DMS53 treated with DMSO at 0.1 percent for 48 hours (cell line): ENCODE results near the gene WHRN.
A peak's percentile ranks its signal among the peaks of the same experiment; 100 is the strongest.

Source experiments
- DNase-seq: peaks from one replicate; lab custom pipeline; 2025; ENCODE audit not compliant: unreplicated experiment; lab: John Stamatoyannopoulos, UW

Gene WHRN

DNA sequence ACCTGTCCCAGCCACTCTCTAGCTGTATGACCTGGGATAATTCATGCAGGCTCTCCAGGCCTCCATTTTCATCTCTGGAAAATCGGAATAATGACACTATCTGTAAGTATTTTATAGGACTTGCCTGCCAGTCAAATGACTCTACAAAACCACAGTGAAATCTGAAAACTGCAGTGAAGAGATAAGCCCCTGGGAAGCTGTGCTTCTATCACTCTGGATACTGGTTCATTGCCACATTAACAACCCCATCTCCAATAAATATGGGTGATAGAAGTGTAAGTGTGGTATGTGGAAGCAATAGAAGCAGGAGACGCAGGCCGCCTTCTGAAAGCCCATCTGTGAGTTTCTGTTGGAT lies 31.8 kb downstream of the WHRN start:
- no peak for DNase-seq

DNA sequence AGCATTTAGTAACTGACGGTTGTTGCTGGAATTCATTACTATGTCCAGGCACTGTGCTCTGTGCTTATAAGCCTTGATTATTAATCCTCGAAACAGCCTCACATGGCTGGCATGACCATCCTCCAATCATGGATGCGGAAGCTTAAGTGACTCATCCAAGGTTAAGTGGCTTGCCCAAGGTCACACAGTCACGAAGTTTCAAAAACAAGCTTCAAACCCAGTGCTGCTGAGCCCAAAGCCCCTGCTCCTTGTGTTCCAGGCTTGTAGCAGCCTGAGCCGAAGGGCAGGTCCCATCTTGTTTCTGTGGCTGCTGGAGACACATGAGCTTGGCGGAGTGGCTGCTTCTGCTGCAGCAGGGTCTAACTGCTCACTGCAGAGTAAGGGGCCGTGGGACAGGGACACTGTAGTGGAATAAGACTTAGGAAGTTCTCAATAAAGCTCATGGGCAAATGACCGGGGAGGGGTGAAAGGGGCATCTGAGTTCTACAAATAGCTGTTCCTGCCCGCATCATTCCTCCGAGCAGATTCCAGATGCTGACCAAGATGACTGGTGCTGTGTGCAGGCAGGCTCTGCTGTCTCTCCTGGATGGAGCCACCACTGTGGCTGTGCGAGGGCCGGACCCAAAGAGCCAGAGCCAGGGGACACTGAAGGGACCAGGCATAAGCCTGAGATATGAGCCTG lies 32.4 kb downstream of the WHRN start:
- DNase-seq: no peak

DNA sequence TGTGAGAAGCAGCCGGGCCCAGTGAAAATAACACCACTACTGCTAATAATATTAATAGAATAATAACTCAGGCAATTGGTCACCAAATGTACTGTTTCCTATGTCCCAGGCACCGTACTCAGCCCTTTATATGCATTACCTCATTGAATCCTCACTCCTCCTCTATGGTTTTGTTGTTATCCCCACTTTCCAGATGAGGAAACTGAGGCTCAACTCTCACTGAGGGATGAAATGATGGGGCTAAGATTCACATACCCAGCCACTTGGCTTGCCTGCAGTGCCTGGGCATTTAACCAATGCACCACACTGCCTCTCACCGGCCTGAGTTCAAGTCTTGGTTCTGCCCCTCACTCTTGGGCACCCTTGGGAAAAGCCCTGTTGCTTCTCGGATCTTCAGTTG lies 34.1 kb downstream of the WHRN start:
- DNase-seq: no peak

DNA sequence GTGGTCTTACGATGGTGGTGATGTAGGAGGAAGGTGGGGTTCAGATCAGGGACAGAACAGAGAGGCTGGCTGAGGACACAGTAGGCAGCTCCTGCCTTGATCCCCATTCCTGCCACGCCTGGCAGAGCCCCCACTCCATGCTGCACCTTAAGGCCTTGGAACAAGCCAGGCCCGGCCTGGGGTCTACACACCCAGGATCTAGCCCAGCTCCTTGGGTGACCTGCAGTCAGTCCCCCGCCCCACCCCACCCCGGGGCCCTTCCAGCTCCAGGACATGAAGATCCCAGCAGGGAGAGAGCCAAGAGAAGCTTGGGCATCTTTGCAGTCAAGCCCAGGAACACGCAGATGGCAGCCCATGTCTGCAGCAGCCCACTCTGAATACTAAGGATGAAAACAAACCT lies 34.7 kb downstream of the WHRN start:
- no peak for DNase-seq

DNA sequence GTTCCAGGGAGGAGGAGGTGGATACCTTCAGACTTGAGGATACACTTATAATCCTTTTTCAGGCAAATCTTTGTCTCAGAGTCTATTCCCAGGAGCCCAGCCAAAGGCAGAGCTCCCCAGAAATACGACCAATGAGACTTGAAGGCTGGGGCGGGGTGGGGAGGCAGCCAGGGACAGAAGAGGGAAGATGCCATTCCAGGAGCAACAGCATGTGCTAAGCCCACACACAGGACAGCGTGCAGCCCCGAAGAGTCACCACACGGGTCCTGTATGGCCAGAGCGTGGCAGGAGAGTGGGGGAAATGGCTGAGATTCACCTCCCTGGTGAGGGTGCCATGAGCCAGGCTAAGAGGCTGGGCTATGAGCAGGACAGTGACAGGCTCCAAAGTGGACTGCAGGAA lies 35.2 kb downstream of the WHRN start:
- no peak for DNase-seq

DNA sequence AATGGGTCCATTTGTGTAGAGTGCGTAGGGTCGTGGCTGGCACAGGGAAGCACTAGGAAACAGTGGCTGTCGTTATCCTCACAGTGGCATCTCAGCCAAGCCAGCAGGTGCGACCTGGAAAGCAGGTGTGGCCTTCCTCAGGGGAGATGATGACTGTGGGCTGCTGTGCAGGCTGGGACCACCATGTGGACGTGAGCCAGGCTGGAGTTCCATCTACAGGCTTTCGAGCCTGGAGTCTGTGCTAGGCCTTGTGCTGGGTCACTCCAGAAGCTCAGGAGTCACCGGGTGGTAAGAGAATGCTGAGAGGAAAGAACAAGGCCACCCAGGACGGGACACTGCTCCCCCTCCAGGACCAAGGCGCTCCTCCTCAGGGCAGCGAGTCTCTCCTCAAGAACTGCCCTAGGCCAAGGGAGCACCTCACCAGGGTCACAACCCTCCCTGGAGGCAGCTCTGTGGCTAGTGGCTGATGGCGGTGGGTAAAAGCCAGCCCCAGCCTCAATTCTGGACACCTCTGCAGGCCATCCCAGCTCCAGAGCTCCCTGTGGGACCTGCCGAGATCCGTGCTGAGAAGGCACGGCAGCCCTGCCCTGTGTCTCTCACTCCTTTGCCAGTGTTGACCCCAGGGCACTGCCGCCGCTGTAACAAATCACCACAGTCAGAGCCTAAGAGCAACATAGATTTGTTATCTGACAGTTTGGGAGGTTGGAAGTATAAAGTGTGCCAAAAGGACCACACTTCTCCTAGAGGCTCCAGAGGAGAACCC lies 36.0 kb downstream of the WHRN start:
- no peak for DNase-seq

DNA sequence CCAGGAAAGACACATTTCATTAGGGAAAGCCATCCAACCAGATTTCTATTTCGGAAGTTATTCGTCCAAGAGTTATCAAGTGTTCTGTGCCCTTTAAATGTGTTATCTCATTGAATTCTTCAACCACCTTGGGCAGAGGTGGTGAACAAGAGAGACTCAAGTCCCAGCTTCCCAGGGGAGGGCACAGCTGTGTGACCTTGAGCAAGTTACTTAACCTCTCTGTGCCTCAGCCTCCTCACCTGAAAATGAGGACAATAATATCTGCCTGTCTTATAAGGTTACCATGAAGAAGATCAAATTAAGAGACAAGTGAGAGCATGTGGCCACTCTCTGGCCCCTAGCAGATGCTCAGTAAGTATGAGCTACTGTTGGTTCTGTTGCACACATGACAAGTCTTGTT lies 37.4 kb downstream of the WHRN start:
- DNase-seq: no peak

DNA sequence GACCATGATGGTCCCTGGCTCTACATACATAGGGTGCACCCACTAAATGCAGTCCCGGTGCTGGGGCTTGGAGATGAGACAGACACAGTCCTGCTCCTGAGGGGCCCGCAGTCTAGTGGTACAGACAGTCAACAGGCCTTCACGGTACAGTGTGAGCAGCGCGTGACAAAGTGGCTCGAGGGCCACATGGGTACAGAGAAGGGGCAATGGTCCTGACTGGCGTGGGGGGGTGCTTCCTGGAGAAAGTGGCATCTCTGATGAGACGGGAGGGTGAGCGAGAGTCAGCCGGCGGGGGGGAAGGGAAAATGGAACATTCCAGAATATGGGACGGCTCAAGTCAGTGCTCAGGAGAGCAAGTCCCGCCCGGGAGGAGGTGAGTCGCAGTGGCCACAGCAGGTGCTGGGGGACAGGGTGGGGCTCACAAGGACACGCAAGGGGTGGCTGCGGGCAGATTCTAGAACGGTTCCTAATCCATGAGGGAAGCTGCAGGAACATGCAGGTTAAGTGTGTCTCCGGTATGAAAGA lies 38.0 kb downstream of the WHRN start:
- DNase-seq: no peak

DNA sequence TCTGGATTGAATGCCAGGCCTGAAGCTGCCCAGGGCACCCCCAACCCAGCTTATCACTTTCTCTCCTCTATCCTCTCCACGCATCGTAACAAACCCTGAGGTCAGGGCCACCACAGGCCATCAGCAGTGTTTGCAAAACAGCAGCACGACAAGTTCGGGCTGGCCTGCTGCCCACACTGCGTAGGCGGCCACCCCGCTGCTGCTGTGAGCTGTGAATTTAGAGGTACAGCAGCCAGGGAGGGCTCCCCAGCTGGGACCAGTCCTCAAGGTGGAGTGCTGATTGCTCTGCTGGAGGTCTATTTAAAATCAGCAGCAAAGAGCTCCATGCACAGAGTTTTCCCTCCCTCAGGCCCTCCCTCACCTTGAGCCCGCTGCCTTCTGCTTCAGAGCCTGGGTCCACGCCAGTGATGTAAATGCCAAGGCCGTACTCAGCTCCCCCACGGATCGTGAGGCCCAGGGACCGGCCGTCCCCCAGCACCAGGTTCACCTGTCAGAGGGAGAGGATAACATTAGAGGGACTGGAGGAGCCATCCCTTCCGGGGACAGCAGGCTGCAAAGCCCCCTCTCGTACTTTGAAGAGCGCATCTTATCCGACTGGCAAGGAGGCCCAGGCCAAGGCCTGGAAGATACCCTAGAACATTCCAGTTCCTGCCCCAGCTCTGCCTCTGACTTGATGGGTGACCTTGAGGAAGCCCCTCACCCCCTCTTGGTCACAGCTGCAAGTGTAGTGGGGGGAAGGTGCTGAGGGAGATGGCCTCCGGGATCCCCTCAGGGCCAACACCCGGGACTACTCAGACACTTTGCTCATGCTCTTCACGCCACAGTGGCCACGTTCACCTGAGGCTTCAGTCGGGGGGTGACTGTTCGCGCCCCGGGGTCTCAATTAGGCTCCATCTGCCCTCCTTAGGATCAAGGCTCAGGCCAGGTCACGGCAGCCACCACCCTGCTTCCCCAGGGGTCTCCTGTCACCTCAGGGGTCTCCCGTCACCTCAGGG lies 39.1 kb downstream of the WHRN start:
- DNase-seq: no peak

DNA sequence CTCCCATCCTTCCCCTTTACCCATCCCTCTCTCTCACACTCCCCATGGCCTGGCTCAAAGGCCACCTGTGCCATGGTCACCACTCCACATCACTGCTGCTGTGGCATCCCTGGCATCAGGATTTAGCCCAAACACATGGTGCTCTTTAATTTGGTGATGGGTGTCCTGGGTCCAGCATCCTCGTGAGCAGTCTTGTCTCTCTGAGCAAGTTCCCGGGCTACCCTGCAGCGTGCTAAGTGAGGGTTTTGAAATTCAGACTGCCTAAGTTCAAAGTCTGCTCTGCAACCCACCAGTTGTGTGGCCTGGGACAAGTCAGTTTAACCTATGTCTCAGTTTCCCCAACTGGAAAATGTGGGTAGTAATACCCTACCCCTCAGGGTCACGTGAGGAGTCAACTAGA lies 39.9 kb downstream of the WHRN start:
- DNase-seq: no peak

DNA sequence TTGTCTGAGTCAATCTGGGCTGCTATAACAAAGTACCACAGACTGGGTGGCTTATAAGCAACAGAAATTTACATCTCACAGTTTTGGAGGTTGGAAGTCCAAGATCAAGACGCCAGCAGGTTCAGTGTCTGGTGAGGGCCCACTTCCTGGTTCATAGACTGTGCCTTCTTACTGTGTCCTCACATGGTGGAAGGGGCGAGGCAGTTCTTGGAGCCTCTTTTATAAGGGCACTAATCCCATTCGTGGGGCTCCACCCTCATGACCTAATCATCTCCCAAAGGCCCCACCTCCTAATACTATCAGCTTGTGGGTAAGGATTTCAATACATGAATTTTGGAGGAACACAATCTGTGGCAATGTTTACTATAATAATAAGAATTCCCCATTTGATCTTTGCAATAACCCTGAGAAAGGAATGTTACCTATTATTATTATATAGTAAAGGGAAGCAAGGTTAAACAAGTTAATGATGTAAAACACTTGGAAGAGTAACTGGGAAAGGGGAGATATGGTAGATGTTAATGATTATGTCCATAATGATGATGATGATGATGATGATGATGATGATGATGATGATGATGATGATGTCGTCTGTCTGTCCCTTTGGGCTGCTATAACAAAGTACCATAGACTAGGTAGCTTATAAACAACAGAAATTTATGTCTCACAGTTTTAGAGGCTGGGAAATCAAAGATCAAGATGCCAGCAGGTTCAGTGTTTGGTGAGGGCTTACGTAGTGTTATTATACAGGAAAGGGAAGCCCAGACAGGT lies 40.8 kb downstream of the WHRN start:
- DNase-seq: no peak

DNA sequence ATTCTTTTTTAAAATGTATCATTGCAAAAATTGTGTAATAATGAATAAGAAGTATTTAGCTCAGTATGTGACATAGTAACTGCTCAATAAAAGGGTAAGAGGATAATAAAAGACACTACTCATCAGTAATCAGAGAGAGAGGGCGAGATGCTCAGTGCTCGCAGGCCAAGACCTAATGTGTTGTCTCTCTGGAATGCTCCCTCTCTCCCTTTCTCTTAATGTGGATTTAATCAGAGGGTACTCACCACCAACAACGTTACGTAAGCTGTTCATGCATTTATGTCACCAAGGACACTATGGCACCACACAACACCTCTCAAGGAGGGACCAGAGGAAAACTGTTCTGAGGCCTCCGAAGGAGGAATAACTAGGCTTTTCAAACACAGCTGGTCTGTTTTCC lies 42.5 kb downstream of the WHRN start:
- no peak for DNase-seq

DNA sequence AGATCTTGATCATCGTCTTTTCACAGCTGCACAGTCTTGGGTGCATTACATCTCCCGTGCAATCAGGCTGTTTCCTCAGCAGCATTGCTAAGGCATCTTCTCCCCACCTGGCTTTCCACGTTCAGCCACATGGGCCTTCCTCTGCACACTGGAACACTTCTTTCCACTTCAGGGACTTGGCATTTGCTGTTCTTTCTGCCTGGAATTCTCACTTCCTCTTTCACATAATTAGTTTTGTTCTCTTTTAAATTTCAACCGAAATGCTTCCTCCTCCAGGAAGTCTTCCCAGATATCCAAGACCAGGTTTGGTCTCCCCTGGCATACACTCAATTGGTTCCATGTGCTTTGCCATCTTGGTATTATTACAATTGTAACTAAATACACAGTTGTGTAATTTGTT lies 43.8 kb downstream of the WHRN start:
- no peak for DNase-seq

DNA sequence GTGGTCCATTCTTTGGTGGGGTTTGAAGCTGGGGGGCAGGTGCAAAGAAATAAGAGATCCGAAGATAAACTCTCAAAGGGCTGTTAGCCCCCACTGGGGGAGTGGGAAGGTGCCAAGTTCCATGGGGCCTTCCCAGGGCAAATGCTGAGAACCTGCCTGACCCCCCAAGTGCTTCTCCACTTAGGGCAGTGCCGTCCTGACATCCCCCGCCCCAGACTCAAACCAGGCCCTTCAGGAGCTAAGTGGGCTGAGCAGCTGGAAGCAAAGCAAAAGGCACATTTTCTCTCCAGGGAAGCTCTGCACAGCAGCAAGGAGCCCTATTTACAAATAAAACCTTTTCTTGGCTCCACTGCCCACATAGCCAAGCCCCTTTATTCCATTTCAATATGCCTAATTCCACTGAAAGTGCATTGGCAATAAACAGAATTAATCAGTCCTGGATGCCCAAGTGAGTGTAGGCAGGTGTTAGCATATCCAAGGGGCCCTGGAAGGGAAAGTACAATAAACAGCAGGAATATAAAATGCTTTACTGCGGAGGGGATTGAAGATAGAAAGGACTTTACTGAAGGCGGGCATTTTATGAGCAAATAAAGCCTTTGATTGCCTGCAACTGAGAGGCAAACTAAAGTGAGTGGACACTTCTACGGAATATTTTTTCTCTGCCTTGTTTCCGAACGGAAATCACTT lies 44.6 kb downstream of the WHRN start:
- DNase-seq: no peak

DNA sequence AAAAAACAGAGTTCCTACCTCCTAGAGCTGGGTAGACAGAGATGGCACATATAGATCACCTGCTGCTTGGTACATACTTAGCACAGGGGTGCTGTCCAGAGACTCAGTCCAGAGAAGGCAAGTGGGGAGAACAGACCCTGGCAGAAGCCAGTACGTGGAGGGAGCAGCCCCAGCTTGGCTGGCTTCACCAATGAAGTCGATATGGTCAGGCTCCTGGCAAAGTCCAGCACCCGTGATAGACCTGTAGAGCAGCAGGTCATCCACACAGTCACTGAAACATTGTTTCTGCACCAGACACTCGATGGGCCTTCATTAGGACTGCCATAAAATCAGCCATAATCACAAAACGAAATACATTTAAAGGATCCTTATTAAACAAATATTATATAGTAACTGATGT lies 45.8 kb downstream of the WHRN start:
- no peak for DNase-seq

DNA sequence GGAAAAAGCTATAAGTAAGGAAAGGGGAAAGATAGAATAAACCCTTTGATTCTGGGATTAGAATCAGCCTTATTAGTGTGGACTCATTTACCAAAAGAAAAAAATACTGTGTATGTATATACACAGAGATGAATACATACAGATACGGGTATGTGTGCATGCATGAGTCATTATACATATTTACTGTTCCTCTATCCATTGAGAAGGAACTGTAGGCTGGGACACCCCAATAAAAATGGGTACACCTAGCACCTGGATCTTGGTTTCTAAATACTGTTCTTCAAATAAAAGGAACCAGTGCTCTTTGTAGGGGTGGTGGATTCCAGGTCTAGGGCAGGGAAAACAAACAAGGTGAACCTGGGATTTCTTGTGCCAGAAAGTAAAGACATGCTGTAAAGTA lies 48.3 kb downstream of the WHRN start:
- no peak for DNase-seq

DNA sequence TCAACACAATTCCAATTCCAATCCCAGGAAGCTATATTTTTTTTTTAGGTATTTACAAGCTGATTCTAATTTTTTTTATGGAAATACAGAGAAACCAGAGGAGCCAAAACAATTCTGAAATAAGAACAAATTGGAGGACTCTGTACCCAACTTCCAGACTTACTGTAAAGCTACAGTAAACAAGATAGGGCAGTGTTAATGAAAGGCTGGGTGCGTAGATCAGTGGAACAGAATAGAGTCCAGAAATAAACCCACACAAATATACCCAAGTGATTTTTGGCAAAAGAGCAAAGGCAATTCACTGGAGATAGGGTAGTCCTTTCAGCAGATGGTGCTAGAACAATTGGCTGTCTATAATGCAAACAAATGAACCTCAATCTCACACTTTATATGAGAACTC lies 50.6 kb downstream of the WHRN start:
- DNase-seq: no peak

DNA sequence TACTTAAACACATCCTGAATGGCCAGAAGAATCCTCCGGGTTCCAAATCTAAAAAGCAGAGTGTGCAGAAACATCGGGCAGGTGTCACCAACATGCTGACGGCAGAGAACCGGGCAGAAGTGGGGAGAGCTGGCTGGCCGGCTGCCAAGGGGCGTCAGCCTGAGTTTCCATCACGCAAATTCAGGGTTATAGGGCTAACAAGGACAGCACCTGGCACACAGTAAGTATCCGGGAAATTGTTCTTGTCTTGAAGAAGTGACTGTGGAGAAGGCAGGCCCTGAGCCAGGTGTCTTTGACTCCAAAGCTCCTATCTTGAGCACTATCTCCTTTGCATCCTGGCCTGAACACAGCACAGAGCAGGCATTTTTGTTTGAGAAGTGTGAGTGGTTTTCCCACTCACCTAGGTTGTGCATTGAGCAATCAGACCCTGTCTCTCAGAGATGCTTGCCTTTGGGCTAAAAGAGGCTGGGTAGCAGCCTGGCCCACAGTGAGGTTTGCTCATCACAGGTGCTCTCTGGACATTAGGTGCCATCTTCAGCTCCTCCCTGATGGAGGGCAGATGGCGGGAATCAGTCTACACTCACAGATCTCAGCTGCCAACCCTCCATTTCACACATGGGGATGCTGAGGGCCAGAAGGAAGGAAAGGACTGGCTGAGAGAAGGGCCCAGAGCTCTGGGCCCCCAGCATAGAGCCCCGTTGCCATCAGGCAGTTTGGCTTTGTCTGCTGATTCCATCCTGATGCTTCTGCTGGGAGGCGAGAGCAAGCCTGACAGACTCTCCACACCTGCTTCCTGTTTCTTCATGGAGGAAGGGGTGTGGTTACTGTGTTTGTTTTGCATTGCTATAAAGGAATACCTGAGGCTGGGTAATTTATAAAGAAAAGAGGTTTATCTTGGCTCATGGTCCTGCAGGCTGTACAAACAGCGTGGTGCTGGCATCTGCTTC lies 52.8 kb downstream of the WHRN start:
- DNase-seq: peak; percentile 59

DNA sequence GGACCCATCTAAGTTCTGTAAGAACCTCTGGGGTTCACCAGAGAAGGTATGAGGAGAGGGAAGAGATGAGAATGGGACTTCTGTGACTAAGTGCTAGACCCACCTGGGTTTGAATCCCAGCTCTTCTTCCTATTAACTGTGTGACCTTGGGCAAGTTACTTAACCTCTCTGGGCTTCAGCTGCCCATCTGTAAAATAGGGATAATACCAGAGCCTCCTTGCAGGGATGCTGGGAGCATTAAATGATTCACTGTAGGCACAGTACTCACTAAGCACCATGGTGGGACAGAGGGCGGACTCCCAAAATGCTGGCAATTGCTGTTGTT lies 53.6 kb downstream of the WHRN start:
- DNase-seq: no peak
